H1 (cell line): ENCODE data around the gene FAM162A. TPM values are rescaled to one million over a fixed set of nuclear protein-coding genes. Genes with fewer than 3 reads are reported as not detected.

ENCODE experiments used
- FOSL1 ChIP-seq: IDR thresholded peaks from 2 replicates; pipeline ENCODE4 v1.6.1; 2011; ENCODE audit warnings: mild to moderate bottlenecking, low read depth, low read length, moderate library complexity; ENCODE audit not compliant: insufficient read depth
- GTF2F1 ChIP-seq: IDR thresholded peaks from 2 replicates; pipeline ENCODE4 v1.6.1; 2012; ENCODE audit warnings: low read depth, low read length, improper control_type of control experiment, borderline replicate concordance
- KDM1A ChIP-seq: fragments of 200-600, 300-600 bp; sonication (generic); IDR thresholded peaks from 2 replicates; pipeline ENCODE4 v1.7.1; 2016; ENCODE audit warnings: mild to moderate bottlenecking, low read length, borderline replicate concordance
- SIX5 ChIP-seq: IDR thresholded peaks from 2 replicates; pipeline ENCODE4 v1.6.1; 2011; ENCODE audit warnings: mild to moderate bottlenecking, low read depth, low read length
- TAF1 ChIP-seq: IDR thresholded peaks from 2 replicates; pipeline ENCODE4 v1.6.1; 2011; ENCODE audit warnings: mild to moderate bottlenecking, low read depth, low read length
- polyA plus RNA-seq, 7 experiments: library from polyadenylated mRNA; depleted of rRNA in 3 of 7; stranded (reverse) in 5 of 7; unstranded in 2 of 7; fragments of >200 nt in 5 of 7; fragments of 200-250 nt in 2 of 7; gene quantifications; 1 replicate in 5 of 7; 2 replicates in 1 of 7; 4 replicates in 1 of 7; pipeline versions ENCODE4 v1.2.1 to v1.2.3, GENCODE V29; 2011 to 2013; ENCODE audit warnings: missing spikeins in 2 of 7, mixed read lengths in 2 of 7
- total RNA-seq: library from RNA; stranded (reverse); fragmentation: NEBNext Ultra II Directional; extraction: Animal tissue kit (Norgen Biotek cat#: 25700); gene quantifications from 2 replicates; pipeline ENCODE4 v1.2.1, GENCODE V29; 2021
- TF ChIP-seq, protein P1 (sequence below): fragments of 300-600 bp; sonication (generic); IDR thresholded peaks from 2 replicates; pipeline ENCODE4 v1.7.1; 2012; ENCODE audit warnings: low read length, moderate library complexity, mild to moderate bottlenecking, inconsistent platforms; ENCODE audit not compliant: insufficient replicate concordance

Gene FAM162A
- total and polyA plus RNA-seq, 2 of the 8 experiments (the other 6 are each of a cell fraction or from before 2014, with no cell fraction given) = 38.2 to 59.7 TPM

DNA sequence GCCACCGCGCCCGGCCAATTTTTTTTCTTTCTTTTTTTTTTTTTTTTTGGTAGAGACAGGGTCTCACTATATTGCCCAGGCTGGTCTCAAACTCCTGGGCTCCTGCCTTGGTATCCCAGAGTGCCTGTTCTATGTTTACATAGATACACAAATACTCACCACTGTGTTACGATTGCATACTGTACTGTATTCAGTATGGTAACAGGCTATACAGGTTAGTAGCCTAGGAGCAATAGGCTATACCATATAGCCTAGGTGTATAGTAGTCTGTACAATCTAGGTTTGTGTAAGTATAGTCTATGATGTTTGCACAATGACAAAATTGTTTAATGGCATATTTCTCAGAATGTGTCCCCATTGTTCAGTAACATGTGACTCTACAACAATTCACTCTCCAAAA, 32.4 kb upstream of the FAM162A start (continued):
- TF ChIP-seq, protein P1, sequence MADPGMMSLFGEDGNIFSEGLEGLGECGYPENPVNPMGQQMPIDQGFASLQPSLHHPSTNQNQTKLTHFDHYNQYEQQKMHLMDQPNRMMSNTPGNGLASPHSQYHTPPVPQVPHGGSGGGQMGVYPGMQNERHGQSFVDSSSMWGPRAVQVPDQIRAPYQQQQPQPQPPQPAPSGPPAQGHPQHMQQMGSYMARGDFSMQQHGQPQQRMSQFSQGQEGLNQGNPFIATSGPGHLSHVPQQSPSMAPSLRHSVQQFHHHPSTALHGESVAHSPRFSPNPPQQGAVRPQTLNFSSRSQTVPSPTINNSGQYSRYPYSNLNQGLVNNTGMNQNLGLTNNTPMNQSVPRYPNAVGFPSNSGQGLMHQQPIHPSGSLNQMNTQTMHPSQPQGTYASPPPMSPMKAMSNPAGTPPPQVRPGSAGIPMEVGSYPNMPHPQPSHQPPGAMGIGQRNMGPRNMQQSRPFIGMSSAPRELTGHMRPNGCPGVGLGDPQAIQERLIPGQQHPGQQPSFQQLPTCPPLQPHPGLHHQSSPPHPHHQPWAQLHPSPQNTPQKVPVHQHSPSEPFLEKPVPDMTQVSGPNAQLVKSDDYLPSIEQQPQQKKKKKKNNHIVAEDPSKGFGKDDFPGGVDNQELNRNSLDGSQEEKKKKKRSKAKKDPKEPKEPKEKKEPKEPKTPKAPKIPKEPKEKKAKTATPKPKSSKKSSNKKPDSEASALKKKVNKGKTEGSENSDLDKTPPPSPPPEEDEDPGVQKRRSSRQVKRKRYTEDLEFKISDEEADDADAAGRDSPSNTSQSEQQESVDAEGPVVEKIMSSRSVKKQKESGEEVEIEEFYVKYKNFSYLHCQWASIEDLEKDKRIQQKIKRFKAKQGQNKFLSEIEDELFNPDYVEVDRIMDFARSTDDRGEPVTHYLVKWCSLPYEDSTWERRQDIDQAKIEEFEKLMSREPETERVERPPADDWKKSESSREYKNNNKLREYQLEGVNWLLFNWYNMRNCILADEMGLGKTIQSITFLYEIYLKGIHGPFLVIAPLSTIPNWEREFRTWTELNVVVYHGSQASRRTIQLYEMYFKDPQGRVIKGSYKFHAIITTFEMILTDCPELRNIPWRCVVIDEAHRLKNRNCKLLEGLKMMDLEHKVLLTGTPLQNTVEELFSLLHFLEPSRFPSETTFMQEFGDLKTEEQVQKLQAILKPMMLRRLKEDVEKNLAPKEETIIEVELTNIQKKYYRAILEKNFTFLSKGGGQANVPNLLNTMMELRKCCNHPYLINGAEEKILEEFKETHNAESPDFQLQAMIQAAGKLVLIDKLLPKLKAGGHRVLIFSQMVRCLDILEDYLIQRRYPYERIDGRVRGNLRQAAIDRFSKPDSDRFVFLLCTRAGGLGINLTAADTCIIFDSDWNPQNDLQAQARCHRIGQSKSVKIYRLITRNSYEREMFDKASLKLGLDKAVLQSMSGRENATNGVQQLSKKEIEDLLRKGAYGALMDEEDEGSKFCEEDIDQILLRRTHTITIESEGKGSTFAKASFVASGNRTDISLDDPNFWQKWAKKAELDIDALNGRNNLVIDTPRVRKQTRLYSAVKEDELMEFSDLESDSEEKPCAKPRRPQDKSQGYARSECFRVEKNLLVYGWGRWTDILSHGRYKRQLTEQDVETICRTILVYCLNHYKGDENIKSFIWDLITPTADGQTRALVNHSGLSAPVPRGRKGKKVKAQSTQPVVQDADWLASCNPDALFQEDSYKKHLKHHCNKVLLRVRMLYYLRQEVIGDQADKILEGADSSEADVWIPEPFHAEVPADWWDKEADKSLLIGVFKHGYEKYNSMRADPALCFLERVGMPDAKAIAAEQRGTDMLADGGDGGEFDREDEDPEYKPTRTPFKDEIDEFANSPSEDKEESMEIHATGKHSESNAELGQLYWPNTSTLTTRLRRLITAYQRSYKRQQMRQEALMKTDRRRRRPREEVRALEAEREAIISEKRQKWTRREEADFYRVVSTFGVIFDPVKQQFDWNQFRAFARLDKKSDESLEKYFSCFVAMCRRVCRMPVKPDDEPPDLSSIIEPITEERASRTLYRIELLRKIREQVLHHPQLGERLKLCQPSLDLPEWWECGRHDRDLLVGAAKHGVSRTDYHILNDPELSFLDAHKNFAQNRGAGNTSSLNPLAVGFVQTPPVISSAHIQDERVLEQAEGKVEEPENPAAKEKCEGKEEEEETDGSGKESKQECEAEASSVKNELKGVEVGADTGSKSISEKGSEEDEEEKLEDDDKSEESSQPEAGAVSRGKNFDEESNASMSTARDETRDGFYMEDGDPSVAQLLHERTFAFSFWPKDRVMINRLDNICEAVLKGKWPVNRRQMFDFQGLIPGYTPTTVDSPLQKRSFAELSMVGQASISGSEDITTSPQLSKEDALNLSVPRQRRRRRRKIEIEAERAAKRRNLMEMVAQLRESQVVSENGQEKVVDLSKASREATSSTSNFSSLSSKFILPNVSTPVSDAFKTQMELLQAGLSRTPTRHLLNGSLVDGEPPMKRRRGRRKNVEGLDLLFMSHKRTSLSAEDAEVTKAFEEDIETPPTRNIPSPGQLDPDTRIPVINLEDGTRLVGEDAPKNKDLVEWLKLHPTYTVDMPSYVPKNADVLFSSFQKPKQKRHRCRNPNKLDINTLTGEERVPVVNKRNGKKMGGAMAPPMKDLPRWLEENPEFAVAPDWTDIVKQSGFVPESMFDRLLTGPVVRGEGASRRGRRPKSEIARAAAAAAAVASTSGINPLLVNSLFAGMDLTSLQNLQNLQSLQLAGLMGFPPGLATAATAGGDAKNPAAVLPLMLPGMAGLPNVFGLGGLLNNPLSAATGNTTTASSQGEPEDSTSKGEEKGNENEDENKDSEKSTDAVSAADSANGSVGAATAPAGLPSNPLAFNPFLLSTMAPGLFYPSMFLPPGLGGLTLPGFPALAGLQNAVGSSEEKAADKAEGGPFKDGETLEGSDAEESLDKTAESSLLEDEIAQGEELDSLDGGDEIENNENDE = no peak
- TF ChIP-seq SIX5 (no peak), FOSL1 (no peak), TAF1 (no peak), KDM1A (no peak), GTF2F1 (no peak)
